Activated B cell treated with CpG ODN at 0.5 μM for 24 hours (primary cell): ENCODE measurements around the gene RYR1. TPM values are rescaled to one million over a fixed set of nuclear protein-coding genes. Genes with fewer than 3 reads are reported as not detected.
"Not testable (repeated sequence)": the region's sequence is repeated elsewhere in the genome, so short reads cannot be mapped to it uniquely, and the experiment has no call there.

Experiments
- ATAC-seq: fragments of 200-7000 bp; cut with Tn5 transposase; one replicate; pipeline ENCODE4 v1.10.0; 2021; ENCODE audit warnings: low read depth, mild to moderate bottlenecking, moderate library complexity
- CTCF ChIA-PET: fragments of 350-600 bp; sonication (Branson Sonifier 250); formaldehyde crosslinking; loops from one replicate; lab custom pipeline; 2021; ENCODE audit warnings: antibody characterized with exemption; lab: Charles Lee
- POLR2A ChIA-PET: fragments of 350-600 bp; sonication (Branson Sonifier 250); formaldehyde crosslinking; loops from one replicate; lab custom pipeline; 2021; ENCODE audit warnings: antibody characterized with exemption; lab: Charles Lee
- DNase-seq: peaks from one replicate; pipeline ENCODE4 v3.0.0; 2022
- H3K27ac Mint-ChIP-seq: one replicate; pipeline ENCODE4 v1.8.0; 2020; ENCODE audit warnings: mixed read lengths
- H3K27me3 Mint-ChIP-seq: one replicate; pipeline ENCODE4 v1.8.0; 2021; ENCODE audit warnings: mixed read lengths
- H3K36me3 Mint-ChIP-seq: one replicate; pipeline ENCODE4 v1.8.0; 2021; ENCODE audit warnings: low read depth, mixed read lengths
- H3K4me1 Mint-ChIP-seq: one replicate; pipeline ENCODE4 v1.8.0; 2021; ENCODE audit warnings: mixed read lengths
- H3K4me3 Mint-ChIP-seq: one replicate; pipeline ENCODE4 v1.8.0; 2020; ENCODE audit warnings: mild to moderate bottlenecking, mixed read lengths
- H3K9me3 Mint-ChIP-seq: one replicate; pipeline ENCODE4 v1.8.0; 2020; ENCODE audit warnings: mixed read lengths
- intact Hi-C: fragments of 100-400 bp; cut with micrococcal nuclease; formaldehyde crosslinking; loops from one replicate; pipeline ENCODE4 v1.15.1; 2024
- total RNA-seq: library from RNA; stranded (reverse); gene quantifications from 2 replicates; pipeline ENCODE4 v1.2.3, GENCODE V29; 2022
- TF ChIP-seq, protein P1 (sequence below): fragments of 200-600 bp; IDR thresholded peaks from one replicate; pipeline ENCODE4 v1.8.0; 2022; ENCODE audit warnings: antibody characterized with exemption, mild to moderate bottlenecking

RYR1 gene
- total RNA-seq, 1 donor from 2014 or later = 4.1 TPM

GRCh38 chr19:38629568-38629967, 196.1 kb downstream of the RYR1 start:
- no peak overlapping the region for H3K4me3 Mint-ChIP-seq
- no peak for ATAC-seq
- ChIA-PET CTCF (no interaction called here), POLR2A (no interaction called here)
- DNase-seq = no peak
- no peaks in the 10 kb centered on the region for H3K27me3 Mint-ChIP-seq
- H3K36me3 Mint-ChIP-seq = peaks cover 82% of the 10 kb centered on the region
- peaks cover 4% of the 10 kb centered on the region for H3K4me1 Mint-ChIP-seq
- H3K9me3 Mint-ChIP-seq = no peaks in the 10 kb centered on the region
- no peak overlapping the region for H3K27ac Mint-ChIP-seq
- TF ChIP-seq, protein P1, sequence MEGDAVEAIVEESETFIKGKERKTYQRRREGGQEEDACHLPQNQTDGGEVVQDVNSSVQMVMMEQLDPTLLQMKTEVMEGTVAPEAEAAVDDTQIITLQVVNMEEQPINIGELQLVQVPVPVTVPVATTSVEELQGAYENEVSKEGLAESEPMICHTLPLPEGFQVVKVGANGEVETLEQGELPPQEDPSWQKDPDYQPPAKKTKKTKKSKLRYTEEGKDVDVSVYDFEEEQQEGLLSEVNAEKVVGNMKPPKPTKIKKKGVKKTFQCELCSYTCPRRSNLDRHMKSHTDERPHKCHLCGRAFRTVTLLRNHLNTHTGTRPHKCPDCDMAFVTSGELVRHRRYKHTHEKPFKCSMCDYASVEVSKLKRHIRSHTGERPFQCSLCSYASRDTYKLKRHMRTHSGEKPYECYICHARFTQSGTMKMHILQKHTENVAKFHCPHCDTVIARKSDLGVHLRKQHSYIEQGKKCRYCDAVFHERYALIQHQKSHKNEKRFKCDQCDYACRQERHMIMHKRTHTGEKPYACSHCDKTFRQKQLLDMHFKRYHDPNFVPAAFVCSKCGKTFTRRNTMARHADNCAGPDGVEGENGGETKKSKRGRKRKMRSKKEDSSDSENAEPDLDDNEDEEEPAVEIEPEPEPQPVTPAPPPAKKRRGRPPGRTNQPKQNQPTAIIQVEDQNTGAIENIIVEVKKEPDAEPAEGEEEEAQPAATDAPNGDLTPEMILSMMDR = no peak
- intact Hi-C loops = no loop called here

GRCh38 chr19:38631301-38631700, 197.8 kb downstream of the RYR1 start:
- CTCF ChIA-PET, POLR2A ChIA-PET, DNase-seq, H3K9me3 Mint-ChIP-seq, intact Hi-C loops, H3K27me3 Mint-ChIP-seq, ATAC-seq, H3K4me3 Mint-ChIP-seq, H3K27ac Mint-ChIP-seq: not testable (repeated sequence)
- Mint-ChIP-seq H3K36me3 (peaks cover 74% of the 10 kb centered on the region), H3K4me1 (peaks cover 15% of the 10 kb centered on the region)

GRCh38 chr19:38631811-38632475, 198.5 kb downstream of the RYR1 start:
- Mint-ChIP-seq H3K36me3 (peaks cover 73% of the 10 kb centered on the region), H3K4me1 (peaks cover 21% of the 10 kb centered on the region)
- H3K27me3 Mint-ChIP-seq, ATAC-seq, CTCF ChIA-PET, POLR2A ChIA-PET, H3K27ac Mint-ChIP-seq, intact Hi-C loops, DNase-seq, H3K4me3 Mint-ChIP-seq, H3K9me3 Mint-ChIP-seq: not testable (repeated sequence)

GRCh38 chr19:38632476-38633213, 199.2 kb downstream of the RYR1 start:
- no peak overlapping the region for H3K27ac Mint-ChIP-seq
- intact Hi-C loops = no loop called here
- H3K36me3 Mint-ChIP-seq = peaks cover 67% of the 10 kb centered on the region
- CTCF ChIA-PET = interaction anchor here (0.6 kb wide), 2 partner anchors 88 to 100 kb away, joined by 3 read pairs; no protein-coding TSS in a partner anchor
- H3K4me3 Mint-ChIP-seq = no peak overlapping the region
- ATAC-seq = no peak
- POLR2A ChIA-PET = interaction anchor here (2.6 to 2.7 kb wide), 2 partner anchors 88 to 229 kb away, joined by 17 to 45 read pairs; partner anchors contain the start of gene FAM98C
- TF ChIP-seq, protein P1 = no peak
- H3K4me1 Mint-ChIP-seq = peaks cover 28% of the 10 kb centered on the region
- no peak for DNase-seq
- no peaks in the 10 kb centered on the region for H3K27me3 Mint-ChIP-seq
- H3K9me3 Mint-ChIP-seq = no peaks in the 10 kb centered on the region

GRCh38 chr19:38634757-38635482, 201.4 kb downstream of the RYR1 start:
- TF ChIP-seq, protein P1 = peak; percentile 76
- ChIA-PET POLR2A (interaction anchor here (0.6 to 2.7 kb wide), 10 partner anchors 17 to 296 kb away, joined by 3 to 45 read pairs (median 8); partner anchors contain the start of genes EIF3K, FAM98C, MAP4K1 and MRPS12), CTCF (interaction anchor here (0.7 to 6.0 kb wide), 22 partner anchors 9 to 384 kb away, joined by 3 to 80 read pairs (median 4); partner anchors contain the start of genes ACTN4, EIF3K, FAM98C and MAP4K1)
- intact Hi-C loops = loop anchor here (1.0 kb wide), 5 partner anchors 16 to 232 kb away; partner anchors contain the start of genes EIF3K and FAM98C
- H3K27ac Mint-ChIP-seq = peak overlapping the region; percentile 79
- H3K27me3 Mint-ChIP-seq = no peaks in the 10 kb centered on the region
- ATAC-seq = peak; percentile 51
- no peaks in the 10 kb centered on the region for H3K9me3 Mint-ChIP-seq
- DNase-seq = peak; percentile 73
- peaks cover 48% of the 10 kb centered on the region for H3K36me3 Mint-ChIP-seq
- H3K4me3 Mint-ChIP-seq = no peak overlapping the region
- peaks cover 29% of the 10 kb centered on the region for H3K4me1 Mint-ChIP-seq
